Right lobe of liver (tissue), 4 donors: Measurements from ENCODE around the gene CLINT1.

Experiments used
- CTCF ChIP-seq, 4 donors: fragments of 200-600 bp in 3 of 4; fragments of 450-650 bp in 1 of 4; IDR thresholded peaks; one replicate each; pipeline versions ENCODE4 v1.5.1 to v1.8.0; 2016 to 2022; ENCODE audit warnings: antibody characterized with exemption in 4 of 4, mild to moderate bottlenecking in 2 of 4
- POLR2A ChIP-seq: fragments of 450-650 bp; IDR thresholded peaks from one replicate; pipeline ENCODE4 v1.6.1; 2017; ENCODE audit warnings: antibody characterized with exemption, mild to moderate bottlenecking
- donor health status: DM: no; HTN: no; CAD: no.
- donor health status: DM: no; HTN: no; CAD: no.
- donor health status: DM: no; HTN: yes; CAD: no.

- TF ChIP-seq CTCF (IDR thresholded peaks at IDR 0.05) (no peak), POLR2A (no peak)
Observed at GRCh38 chr5:157817387-157817702, 41.6 kb downstream of the CLINT1 start.
